ENCODE measurements around the gene ATXN7L1. TPM values are rescaled to one million over a fixed set of nuclear protein-coding genes. Genes with fewer than 3 reads are reported as not detected.

ATXN7L1 gene
- total RNA-seq, 1 donor from 2014 or later, result 16.0 TPM

DNA sequence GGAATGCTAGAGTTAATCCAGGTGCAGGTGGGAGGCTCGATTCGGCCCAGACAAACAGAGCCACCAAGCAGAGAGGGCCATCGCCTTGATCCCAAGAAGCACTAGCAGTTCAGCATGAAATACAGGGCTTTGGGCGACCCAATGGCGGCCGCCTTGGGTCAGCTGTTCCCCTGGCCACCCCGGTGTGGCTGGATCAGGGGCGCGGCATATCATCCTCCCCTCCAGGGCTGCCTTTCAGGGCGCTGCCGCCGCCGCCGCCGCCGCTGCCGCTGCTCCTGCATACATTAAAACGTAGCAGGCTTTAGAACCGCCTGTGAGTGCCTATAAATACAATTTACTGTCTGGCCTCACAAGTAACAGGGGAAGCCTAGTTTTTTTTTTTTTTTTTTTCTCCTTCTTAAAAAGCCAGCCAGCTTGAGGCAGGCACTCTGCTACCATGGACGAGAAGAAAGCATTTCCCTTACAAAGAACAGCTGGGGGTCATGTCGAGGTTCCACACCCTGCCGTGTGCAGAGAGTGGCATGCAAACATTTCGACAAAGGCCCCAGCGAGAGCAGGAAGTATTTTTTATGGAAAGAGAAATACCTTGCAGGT is 237.4 kb downstream of the ATXN7L1 start:
- DNase-seq (ENCODE audit: extremely low spot score, unreplicated experiment), result no peak

DNA sequence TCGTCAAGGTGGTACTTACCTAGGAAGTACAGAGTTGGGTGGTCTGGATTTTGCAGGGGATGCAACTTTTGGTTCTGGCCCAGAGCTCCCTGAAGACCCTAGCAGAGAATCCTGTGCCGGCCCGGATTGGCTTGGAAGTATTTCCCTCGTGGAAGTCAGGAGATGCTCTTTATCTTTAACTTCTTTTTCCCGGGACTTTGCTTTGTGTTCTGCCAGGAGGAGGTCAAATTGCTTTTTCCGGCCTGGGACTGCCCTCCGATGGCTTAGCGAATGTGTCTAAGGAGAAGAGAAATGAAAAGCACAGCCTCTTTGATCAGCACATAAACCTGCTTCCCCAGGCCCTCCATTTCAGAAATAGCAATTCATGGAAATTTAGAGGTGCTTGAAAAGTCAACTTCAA is 238.1 kb downstream of the ATXN7L1 start:
- DNase-seq (ENCODE audit: extremely low spot score, unreplicated experiment), result no peak
- peak overlapping the region; percentile 82 for H3K4me3 Mint-ChIP-seq

More for the DNA sequence above, 237.4 kb downstream of the ATXN7L1 start:
- no peaks in the 10 kb centered on the region for H3K9me3 Mint-ChIP-seq
- TF ChIP-seq, protein P1, sequence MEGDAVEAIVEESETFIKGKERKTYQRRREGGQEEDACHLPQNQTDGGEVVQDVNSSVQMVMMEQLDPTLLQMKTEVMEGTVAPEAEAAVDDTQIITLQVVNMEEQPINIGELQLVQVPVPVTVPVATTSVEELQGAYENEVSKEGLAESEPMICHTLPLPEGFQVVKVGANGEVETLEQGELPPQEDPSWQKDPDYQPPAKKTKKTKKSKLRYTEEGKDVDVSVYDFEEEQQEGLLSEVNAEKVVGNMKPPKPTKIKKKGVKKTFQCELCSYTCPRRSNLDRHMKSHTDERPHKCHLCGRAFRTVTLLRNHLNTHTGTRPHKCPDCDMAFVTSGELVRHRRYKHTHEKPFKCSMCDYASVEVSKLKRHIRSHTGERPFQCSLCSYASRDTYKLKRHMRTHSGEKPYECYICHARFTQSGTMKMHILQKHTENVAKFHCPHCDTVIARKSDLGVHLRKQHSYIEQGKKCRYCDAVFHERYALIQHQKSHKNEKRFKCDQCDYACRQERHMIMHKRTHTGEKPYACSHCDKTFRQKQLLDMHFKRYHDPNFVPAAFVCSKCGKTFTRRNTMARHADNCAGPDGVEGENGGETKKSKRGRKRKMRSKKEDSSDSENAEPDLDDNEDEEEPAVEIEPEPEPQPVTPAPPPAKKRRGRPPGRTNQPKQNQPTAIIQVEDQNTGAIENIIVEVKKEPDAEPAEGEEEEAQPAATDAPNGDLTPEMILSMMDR (conservative IDR thresholded peaks at IDR 0.05), result no peak
- peak overlapping the region; percentile 88 for H3K27ac Mint-ChIP-seq
- H3K36me3 Mint-ChIP-seq, result peaks cover 7% of the 10 kb centered on the region
- H3K4me1 Mint-ChIP-seq (ENCODE audit: unreplicated experiment), result peaks cover 25% of the 10 kb centered on the region
- H3K27me3 Mint-ChIP-seq, result no peaks in the 10 kb centered on the region
- H3K4me3 Mint-ChIP-seq, result peak overlapping the region; percentile 82

GRCh38 chr7:105637755-105638154 is 238.6 kb downstream of the ATXN7L1 start:
- H3K27me3 Mint-ChIP-seq, result no peaks in the 10 kb centered on the region
- TF ChIP-seq, protein P1 (conservative IDR thresholded peaks at IDR 0.05), result no peak
- peaks cover 25% of the 10 kb centered on the region for H3K4me1 Mint-ChIP-seq (ENCODE audit: unreplicated experiment)
- no peaks in the 10 kb centered on the region for H3K9me3 Mint-ChIP-seq
- peak overlapping the region; percentile 82 for H3K4me3 Mint-ChIP-seq
- H3K36me3 Mint-ChIP-seq, result peaks cover 7% of the 10 kb centered on the region
- H3K27ac Mint-ChIP-seq, result no peak overlapping the region
- DNase-seq (ENCODE audit: extremely low spot score, unreplicated experiment), result no peak

More for the DNA sequence above, 238.1 kb downstream of the ATXN7L1 start:
- Mint-ChIP-seq H3K27ac (peak overlapping the region; percentile 88), H3K27me3 (no peaks in the 10 kb centered on the region), H3K36me3 (peaks cover 7% of the 10 kb centered on the region), H3K9me3 (no peaks in the 10 kb centered on the region), H3K4me1 (ENCODE audit: unreplicated experiment) (peaks cover 25% of the 10 kb centered on the region)
- TF ChIP-seq, protein P1 (conservative IDR thresholded peaks at IDR 0.05), result no peak

- TF ChIP-seq, protein P1 (conservative IDR thresholded peaks at IDR 0.05), result no peak
- Mint-ChIP-seq H3K4me1 (ENCODE audit: unreplicated experiment) (peaks cover 25% of the 10 kb centered on the region), H3K36me3 (peaks cover 7% of the 10 kb centered on the region), H3K27me3 (no peaks in the 10 kb centered on the region), H3K9me3 (no peaks in the 10 kb centered on the region), H3K27ac (no peak overlapping the region), H3K4me3 (no peak overlapping the region)
- DNase-seq (ENCODE audit: extremely low spot score, unreplicated experiment), result no peak
These were observed 239.4 kb downstream of the ATXN7L1 start for GRCh38 chr7:105636982-105637381.

DNA sequence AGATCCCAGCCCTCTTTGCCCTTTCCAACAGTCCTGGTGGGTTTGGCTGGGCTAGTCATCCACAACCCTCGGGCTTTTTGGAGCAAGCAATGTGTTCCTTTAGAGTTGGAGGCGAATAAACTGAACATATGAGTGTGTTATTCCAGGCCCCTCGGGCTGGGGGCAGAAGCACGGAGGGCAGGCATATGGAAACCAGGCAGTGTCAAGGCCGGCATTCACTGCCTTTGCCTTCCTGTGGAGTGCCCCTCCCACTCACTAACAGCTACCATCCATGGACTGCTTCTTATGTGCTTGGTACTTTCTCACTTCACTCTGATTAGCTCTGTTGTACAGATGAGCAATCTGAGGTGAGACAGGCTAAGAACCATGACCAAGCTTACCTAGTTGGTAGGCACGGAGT is 241.2 kb downstream of the ATXN7L1 start:
- H3K27ac Mint-ChIP-seq, result no peak overlapping the region
- no peaks in the 10 kb centered on the region for H3K9me3 Mint-ChIP-seq
- no peak for DNase-seq (ENCODE audit: extremely low spot score, unreplicated experiment)
- peaks cover 9% of the 10 kb centered on the region for H3K36me3 Mint-ChIP-seq
- H3K4me3 Mint-ChIP-seq, result no peak overlapping the region
- peaks cover 25% of the 10 kb centered on the region for H3K4me1 Mint-ChIP-seq (ENCODE audit: unreplicated experiment)
- H3K27me3 Mint-ChIP-seq, result no peaks in the 10 kb centered on the region
- TF ChIP-seq, protein P1 (conservative IDR thresholded peaks at IDR 0.05), result no peak

Measured in type B pancreatic cell (in vitro differentiated cells).